GM21619 (cell line): Measurements from ENCODE around the gene C1D.

Experiments
- ATAC-seq: cut with Tn5 transposase; IDR thresholded peaks from one replicate; pipeline ENCODE4 v1.9.1; 2021; ENCODE audit not compliant: unreplicated experiment

The C1D gene

GRCh38 chr2:68059784-68060525 lies 2.8 kb downstream of the C1D start:
- ATAC-seq: no peak

GRCh38 chr2:68057658-68058396 lies 5.0 kb downstream of the C1D start:
- ATAC-seq: no peak

GRCh38 chr2:68052717-68053422 lies 9.9 kb downstream of the C1D start:
- ATAC-seq: no peak

GRCh38 chr2:68050353-68050752 lies 12.5 kb downstream of the C1D start:
- ATAC-seq: no peak

GRCh38 chr2:68046642-68047240 lies 16.1 kb downstream of the C1D start:
- ATAC-seq: no peak

GRCh38 chr2:68046224-68046623 lies 16.6 kb downstream of the C1D start:
- no peak for ATAC-seq

GRCh38 chr2:68045342-68045741 lies 17.5 kb downstream of the C1D start:
- no peak for ATAC-seq

GRCh38 chr2:68044099-68044498 lies 18.7 kb downstream of the C1D start:
- ATAC-seq: no peak

- no peak for ATAC-seq
Measured at GRCh38 chr2:68043695-68044094, 19.1 kb downstream of the C1D start.

GRCh38 chr2:68043032-68043431 lies 19.8 kb downstream of the C1D start:
- ATAC-seq: no peak

GRCh38 chr2:68041704-68042245 lies 21.0 kb downstream of the C1D start:
- no peak for ATAC-seq

- ATAC-seq: no peak
Measured at GRCh38 chr2:68040078-68040477, 22.7 kb downstream of the C1D start.

- ATAC-seq: no peak
Measured at GRCh38 chr2:68039317-68039716, 23.5 kb downstream of the C1D start.

- no peak for ATAC-seq
Measured at GRCh38 chr2:68032702-68033101, 30.1 kb downstream of the C1D start.

- peak; percentile 84 for ATAC-seq
Measured at GRCh38 chr2:68031542-68032160, 31.2 kb downstream of the C1D start.

- no peak for ATAC-seq
Measured at GRCh38 chr2:68031043-68031442, 31.8 kb downstream of the C1D start.

GRCh38 chr2:68030529-68030928 lies 32.3 kb downstream of the C1D start:
- no peak for ATAC-seq

- ATAC-seq: no peak
Measured at GRCh38 chr2:68027959-68028358, 34.8 kb downstream of the C1D start.

GRCh38 chr2:68024450-68024849 lies 38.4 kb downstream of the C1D start:
- no peak for ATAC-seq

GRCh38 chr2:68023904-68024303 lies 38.9 kb downstream of the C1D start:
- ATAC-seq: no peak

GRCh38 chr2:68018727-68019126 lies 44.1 kb downstream of the C1D start:
- no peak for ATAC-seq
